Effector CD4-positive, alpha-beta T cell (primary cell): Measurements from ENCODE around the gene MAP3K4.

Source experiments
- DNase-seq: peaks from one replicate; pipeline ENCODE4 v3.0.0-alpha.2; 2020

The MAP3K4 gene

GRCh38 chr6:161130541-161130940, 139.0 kb downstream of the MAP3K4 start:
- no peak for DNase-seq

DNA sequence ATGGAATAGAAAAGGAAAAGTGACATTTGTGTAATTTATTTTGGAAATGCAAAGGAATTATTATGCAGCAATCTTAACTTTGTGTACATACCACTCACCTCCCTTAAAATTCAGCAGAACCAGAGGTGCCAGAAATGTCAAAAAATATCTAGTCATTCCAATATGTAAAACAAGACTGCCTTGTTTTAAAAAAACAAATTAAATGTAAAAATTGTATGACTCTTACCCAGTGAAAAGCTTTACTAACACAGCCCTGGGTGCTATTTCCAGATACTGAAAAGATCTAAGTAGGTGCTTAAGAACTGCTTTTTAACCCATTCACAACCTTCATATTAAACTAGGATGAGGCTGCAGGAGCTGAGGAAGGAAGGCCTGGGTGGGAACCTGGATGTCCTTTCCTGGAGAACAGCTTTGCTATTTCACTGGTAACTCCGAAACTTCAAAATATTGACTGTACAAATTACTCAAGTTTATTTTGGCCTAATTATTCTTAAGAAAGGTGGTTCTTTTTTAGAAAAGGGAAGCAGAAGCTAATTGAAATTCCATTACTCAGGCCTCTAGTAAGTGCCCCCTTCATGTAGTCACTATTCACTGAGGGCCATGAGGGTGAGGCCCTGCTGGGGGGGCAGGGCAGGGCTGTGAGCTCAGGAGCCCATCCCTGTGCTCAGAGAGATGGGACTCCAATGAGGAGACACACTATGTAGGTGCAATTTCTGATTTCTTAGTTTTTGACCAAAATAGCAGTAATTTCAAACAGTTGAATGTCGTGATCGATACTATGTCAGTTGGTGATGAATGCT, 139.6 kb downstream of the MAP3K4 start:
- no peak for DNase-seq

DNA sequence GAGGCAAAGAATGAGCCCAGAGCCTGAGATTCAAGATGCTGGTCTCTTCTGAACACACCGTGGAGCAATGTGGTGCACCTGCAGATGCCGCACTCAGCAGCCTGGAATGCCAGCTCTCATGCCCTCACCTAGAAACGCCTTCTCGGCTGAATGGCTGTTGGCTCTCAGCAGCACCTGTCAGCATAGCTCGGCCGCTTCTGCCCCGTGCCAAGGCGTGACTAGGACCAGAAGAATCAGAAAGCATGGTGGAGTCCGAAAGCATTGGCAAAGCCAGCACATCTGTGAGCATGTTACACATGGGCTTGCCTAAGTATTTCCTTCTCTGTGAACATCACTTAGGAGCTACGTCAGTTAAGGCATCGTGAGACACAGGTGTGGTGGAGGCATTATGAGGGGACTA, 140.8 kb downstream of the MAP3K4 start:
- DNase-seq = no peak

- no peak for DNase-seq
Measured at GRCh38 chr6:161133963-161134362, 142.4 kb downstream of the MAP3K4 start.

DNA sequence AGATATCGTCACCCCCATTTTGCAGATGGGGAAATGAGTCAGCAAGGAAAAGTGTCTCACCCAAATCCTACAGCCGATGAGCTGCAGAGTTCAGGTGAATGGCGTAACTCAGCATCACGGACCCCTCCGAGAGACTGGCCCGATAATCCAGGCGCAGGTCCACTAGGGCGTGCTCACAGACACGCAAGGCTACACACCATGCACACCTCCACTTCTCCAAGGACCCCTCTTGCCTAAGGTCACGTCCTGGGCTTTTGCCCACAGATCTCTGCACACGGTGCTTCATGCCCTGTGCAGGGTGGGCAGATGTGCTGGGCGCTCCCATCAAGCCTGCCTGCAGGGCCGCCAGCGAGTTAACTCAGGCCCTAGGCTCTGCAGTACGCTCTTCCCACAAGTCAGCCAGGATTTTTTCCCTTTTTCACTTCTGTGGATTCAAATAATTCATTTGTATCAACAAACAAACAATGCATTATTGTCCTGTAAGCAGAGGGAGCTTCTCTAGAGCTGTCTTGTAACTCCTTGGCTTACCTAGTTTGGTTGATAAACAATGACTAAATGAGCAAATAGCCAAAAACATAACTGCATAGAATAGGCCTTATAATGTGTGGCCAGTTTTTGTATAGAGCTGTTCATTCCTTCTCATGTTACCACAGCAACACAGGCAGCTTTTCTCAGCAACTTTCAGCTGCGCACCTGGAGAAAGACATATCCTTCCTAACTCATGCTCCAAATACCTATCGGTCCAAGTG, 143.2 kb downstream of the MAP3K4 start:
- no peak for DNase-seq

DNA sequence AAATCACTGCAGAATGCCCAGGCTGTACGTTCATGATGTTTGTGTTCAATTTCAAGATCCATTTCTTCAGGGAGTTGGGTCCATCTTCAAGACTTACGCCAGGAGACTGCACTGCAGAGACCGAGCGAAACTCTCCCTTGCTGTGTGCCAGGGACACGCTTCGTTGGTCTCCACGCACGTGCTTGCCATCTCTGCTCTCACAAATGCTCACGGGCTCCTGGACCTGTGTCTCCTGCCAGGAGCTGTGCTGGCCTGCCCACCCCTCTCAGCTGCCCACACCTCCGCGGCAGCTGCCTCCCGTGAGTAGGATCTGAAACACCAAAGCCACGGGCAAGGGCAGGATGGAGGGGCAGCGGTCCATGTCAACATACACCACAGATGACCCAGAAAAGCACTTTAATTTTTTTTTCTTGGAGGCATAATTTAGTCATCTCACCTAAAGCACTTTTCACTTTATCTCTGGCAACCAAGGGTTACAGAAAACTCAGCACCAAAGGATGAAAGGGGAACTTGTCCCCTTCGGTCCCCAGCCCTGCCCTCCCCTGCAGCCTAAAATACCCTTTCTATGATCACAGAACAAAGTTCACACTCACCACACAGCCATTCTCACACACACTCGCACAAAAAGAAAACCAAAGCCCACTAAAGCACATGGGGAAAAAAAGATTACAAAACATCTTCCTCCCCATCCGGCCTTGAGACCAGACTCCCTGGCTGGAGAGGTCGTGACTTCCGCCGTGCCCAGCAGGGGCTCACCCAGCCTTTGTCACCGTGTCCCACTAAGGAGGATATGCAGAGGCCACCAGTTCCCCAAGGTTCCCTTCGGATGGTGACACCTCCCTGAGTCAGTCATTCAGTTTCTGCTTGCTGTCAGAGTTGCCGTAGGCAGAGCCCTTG, 144.4 kb downstream of the MAP3K4 start:
- DNase-seq = no peak

DNA sequence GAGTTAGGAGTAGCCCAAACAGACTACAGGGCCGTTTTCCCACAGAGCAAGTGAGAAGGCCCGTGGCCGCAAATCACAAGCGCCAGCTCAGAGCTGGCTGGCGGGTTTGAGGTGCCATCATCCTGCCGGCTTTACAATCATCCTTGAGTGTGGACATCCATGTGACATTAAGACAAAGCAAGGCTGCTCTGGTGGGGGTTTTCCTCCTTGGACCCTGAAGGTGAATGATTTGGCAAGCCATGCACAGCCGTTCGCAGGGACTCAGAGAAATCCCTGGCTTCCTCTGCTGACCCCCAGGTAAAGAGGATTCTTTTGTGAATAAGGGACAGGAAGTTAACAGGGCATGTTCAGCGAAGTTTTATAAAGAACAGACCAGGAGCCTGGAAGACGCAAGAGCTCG, 145.1 kb downstream of the MAP3K4 start:
- no peak for DNase-seq

DNA sequence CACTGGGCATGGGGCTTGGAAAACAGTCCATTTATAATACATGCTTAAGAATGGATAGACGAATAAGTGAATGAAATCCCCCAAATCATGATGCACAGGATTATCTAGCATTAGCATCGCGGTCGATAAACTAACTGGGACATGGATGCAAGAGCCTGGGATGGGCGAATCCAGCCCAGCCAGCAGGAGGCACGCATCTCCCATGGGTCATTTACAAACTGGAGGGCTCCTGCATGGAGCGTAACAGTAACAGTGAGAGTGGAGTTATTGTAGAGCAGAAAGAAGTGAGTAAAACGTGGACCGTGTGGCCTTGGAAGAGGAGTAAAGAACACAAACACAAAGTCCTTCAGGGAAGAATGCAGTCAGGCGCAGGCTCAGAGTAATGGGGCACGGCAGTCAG, 145.8 kb downstream of the MAP3K4 start:
- no peak for DNase-seq

- DNase-seq = no peak
Measured at GRCh38 chr6:161137839-161138542, 146.4 kb downstream of the MAP3K4 start.

DNA sequence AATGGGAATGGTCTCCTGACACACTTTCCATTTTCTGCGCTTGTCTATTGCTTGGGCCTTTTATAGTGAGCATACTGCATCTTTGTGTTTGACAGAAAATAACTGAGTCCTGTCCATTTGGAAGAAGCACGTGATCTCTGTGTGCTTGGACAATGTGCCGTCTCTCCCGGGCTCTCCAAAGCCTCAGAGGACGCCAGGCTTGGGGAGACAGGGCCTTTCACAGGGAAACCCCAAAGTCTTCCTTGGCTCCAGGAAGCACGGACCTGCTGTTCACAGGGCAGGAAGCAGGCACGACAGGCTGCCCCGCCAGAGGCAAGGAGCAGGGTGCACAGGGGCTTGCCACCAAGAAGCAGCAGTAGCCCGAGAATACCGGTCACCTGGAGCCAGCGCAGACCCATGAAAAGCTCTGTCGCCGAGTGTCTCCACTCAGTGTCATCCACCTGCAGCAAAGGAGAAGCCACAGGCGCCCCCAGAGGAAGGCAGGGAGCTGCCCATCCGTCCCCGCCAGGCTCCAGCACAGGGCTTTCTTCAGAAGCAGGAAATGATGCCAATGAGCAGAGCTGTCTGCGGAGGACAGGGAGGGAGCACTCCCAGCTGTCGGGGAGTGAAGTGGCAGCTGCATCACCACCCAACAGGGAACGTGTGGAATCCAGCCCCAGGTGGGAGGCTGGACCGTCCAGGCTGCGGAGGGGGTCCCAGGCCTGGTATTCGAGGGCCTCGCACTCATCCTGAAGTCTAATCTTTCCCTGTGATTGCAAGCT, 147.2 kb downstream of the MAP3K4 start:
- DNase-seq = no peak

GRCh38 chr6:161139304-161139765, 147.8 kb downstream of the MAP3K4 start:
- DNase-seq = no peak

- DNase-seq = no peak
Measured at GRCh38 chr6:161139766-161140553, 148.4 kb downstream of the MAP3K4 start.

GRCh38 chr6:161140554-161140875, 148.9 kb downstream of the MAP3K4 start:
- DNase-seq = no peak

GRCh38 chr6:161141173-161141572, 149.6 kb downstream of the MAP3K4 start:
- DNase-seq = no peak

GRCh38 chr6:161142957-161143296, 151.4 kb downstream of the MAP3K4 start:
- no peak for DNase-seq

DNA sequence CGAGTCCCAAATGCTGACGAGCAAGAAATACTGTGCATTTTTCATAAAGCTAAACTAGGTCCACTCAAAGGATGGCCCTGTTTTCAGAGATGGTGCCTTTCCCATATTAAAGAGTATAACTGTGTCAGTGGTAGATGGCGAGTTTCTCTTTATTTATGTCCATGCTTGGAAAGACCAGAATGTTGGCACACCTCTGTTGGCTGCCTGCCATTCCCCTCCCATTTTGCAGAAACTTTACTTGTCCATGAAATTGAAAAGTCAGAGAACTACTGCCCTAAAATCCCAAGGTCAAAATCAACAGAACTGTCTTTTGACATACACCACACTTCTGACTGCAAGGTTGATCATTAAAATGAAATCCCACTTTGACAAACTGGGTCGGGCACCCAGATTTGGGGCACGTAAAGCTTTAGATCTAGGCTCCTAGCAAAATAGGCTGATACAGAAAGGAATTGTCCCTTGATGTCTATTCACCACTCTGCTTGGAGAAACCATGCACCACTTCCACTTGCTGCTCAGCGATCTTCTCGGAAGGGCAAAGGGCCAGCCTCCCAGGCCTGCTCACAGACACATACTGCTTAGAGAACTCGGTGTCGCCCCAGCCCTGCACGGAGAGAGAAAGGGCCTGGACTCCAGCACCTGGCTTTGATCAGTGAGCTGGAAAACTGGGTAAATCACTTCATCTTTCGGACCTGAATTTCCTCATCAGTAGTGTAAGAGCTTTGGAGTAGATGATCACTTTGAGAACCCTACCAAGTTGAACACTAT, 152.3 kb downstream of the MAP3K4 start:
- DNase-seq = no peak

DNA sequence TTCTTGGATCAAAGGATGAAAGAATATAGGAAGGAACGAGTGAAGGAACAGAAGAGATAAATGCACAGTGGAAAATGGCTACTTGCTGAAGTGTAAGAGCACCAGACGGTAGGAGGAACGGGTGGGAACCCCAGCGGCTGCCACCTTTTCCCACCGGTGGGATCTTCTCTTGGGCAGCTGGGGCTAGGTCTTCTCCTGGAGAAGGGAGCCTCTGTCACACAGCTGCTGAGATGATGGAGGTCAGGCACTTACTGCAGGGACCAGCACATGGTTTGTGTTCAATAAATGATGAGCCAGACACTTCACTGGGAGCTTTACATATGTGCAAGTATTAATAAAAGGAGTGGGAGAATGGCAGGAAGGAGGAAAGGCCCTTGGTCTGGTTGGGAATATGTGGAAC, 158.6 kb downstream of the MAP3K4 start:
- DNase-seq = no peak

GRCh38 chr6:161150566-161150965, 159.0 kb downstream of the MAP3K4 start:
- DNase-seq = no peak

GRCh38 chr6:161151059-161151645, 159.6 kb downstream of the MAP3K4 start:
- DNase-seq = no peak
